ENCODE measurements around the gene PTPRN2.

The PTPRN2 gene

DNA sequence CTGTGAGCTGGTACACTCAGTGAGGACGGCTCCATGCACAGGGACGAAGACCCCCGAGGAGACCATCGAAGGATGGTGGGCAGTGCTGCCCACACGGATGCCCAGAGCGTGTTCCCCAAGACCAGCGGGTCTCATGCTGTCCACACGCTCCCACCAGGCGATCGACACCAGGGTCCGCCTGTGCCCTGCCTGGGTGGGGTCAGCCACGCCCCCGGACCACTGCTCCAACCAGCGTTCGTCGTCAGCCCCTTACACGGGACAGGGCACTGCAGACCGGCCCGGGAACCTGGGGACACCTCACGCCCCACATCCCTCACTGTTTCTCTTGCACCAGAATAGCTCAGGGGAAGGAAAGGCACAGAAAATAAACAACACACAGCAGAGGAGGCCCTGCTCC, 1027.4 kb downstream of the PTPRN2 start:
- TF ChIP-seq, protein P1, sequence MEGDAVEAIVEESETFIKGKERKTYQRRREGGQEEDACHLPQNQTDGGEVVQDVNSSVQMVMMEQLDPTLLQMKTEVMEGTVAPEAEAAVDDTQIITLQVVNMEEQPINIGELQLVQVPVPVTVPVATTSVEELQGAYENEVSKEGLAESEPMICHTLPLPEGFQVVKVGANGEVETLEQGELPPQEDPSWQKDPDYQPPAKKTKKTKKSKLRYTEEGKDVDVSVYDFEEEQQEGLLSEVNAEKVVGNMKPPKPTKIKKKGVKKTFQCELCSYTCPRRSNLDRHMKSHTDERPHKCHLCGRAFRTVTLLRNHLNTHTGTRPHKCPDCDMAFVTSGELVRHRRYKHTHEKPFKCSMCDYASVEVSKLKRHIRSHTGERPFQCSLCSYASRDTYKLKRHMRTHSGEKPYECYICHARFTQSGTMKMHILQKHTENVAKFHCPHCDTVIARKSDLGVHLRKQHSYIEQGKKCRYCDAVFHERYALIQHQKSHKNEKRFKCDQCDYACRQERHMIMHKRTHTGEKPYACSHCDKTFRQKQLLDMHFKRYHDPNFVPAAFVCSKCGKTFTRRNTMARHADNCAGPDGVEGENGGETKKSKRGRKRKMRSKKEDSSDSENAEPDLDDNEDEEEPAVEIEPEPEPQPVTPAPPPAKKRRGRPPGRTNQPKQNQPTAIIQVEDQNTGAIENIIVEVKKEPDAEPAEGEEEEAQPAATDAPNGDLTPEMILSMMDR (IDR thresholded peaks at IDR 0.05; ENCODE audit: extremely low read depth, insufficient read depth, missing control alignments) = no peak
- in situ Hi-C loops (cut with MboI; ENCODE audit: low pct_unique_long_range_greater_than_20kb, low sequenced_read_pairs, unreplicated experiment) = no loop called here
- no peak for DNase-seq (ENCODE audit: low spot score)

DNA sequence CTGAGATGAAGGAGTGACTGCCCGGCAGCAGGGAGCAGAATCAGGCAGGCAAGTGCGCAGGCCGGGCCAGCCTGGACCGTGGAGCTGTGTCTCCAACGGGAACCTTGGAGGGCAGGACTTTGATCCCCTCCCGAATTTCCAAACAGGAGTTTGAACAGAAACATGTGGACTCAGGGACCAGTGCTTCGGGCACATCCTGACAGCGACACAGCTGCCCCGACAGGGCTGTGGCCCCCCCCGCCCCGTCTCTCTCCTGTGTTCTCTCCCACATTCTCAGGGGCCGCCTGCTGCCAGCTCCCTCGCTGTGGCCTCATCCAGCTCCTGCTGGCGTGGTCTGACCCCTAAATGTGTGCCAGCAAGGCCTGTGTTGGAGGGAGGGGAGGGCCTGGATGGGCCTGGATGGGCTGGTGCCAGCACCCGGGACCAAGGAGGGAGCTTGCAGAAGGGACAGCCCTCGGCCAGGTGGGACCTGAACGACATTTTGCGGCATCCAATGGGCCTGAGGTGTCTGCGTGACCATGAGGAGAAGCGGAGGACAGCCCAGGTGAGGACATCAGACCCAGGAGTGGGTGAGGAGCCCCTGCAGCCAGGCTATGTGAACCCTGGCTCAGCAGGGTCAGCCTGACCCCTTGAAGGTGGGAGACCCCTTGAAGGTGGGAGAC, 1027.9 kb downstream of the PTPRN2 start:
- TF ChIP-seq, protein P1 (IDR thresholded peaks at IDR 0.05; ENCODE audit: extremely low read depth, insufficient read depth, missing control alignments) = no peak
- in situ Hi-C loops (cut with MboI; ENCODE audit: low pct_unique_long_range_greater_than_20kb, low sequenced_read_pairs, unreplicated experiment) = no loop called here
- no peak for DNase-seq (ENCODE audit: low spot score)

DNA sequence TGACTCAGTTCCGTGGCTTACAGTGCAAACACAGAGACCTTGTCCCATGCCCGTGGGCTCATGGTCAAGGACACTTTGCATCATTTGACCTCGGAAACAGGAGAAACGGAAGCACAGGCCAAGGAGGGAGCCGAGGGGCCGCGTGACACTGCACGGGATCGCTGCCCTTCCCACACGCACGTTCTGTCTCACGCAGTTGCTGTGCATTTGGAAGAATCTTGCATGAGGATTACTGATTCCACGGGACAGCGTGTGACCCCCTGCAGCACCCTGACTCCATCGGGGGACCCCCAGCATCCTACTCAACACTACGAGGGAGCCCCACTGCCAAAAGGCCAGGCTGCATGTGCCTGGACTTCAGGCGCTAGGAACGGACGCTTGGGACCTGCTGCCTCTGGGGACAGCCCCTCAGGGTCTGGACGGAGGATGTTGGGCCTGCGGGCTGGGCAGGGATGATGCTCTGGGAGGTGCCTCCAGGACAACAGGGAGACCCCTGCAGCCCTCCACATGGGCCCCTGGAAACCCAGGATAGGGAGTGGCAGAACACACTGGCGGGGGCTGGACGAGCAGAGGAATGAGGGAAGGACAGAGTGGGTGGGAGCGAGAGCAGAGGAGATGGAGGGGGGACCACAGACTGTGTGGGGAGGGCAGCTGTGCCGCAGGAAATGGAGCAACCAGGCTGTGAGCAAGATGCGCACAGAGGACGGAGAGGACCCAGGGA, 1028.6 kb downstream of the PTPRN2 start:
- TF ChIP-seq, protein P1 (IDR thresholded peaks at IDR 0.05; ENCODE audit: extremely low read depth, insufficient read depth, missing control alignments) = no peak
- in situ Hi-C loops (cut with MboI; ENCODE audit: low pct_unique_long_range_greater_than_20kb, low sequenced_read_pairs, unreplicated experiment) = no loop called here
- no peak for DNase-seq (ENCODE audit: low spot score)

DNA sequence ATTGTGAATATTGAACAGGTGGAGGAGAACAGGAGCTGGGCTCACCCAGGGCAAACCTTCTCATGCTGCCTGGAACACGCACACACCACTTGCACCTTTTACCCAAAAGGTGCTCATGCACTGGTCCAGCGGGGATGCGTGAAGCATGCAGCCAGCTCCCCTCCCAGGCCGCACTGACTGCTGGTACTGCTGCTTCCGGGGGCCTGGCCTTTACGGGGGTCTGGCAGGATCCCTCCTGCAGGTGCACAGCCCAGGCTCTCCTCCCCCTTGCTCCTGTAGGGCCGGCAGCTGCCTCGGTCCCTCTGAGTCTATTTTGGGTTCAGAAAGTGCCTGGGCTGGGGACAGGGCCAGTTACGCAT, 1029.1 kb downstream of the PTPRN2 start:
- TF ChIP-seq, protein P1 (IDR thresholded peaks at IDR 0.05; ENCODE audit: extremely low read depth, insufficient read depth, missing control alignments) = no peak
- DNase-seq (ENCODE audit: low spot score) = no peak
- in situ Hi-C loops (cut with MboI; ENCODE audit: low pct_unique_long_range_greater_than_20kb, low sequenced_read_pairs, unreplicated experiment) = no loop called here

DNA sequence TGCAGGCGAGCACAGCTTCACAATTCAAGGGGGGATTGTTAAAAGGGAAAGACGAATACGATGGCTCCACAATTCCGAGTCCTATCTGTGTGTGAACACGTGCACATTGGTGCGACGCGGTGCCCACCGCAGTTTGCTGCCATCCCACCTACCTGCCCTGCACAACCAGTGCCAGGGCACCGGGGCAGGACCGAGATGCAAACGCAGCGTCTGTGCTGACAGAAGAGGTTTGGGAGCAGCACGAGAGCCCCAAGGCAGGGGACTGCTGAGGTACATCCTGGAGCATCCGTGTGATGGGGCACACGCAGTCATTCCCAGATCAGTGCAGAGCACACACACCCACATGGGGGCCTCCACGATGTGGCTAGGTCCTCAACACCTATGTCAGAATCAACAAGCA, 1029.6 kb downstream of the PTPRN2 start:
- TF ChIP-seq, protein P1 (IDR thresholded peaks at IDR 0.05; ENCODE audit: extremely low read depth, insufficient read depth, missing control alignments) = no peak
- DNase-seq (ENCODE audit: low spot score) = no peak
- in situ Hi-C loops (cut with MboI; ENCODE audit: low pct_unique_long_range_greater_than_20kb, low sequenced_read_pairs, unreplicated experiment) = no loop called here

DNA sequence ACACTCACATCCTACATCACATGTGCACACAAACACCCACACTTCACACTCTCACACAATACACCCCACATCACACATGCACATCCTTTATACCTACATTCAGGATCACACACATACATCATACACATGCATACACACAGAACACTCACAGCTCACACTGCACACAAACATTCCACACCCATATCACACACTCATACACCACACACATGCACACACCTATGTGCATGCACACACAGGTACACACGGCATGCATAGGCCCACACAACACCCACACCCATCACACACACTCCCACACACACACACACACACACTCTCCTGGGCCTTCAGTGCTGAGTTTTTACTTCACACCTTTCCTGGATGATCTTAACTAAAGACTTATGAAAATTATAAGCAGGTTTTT, 1030.4 kb downstream of the PTPRN2 start:
- in situ Hi-C loops (cut with MboI; ENCODE audit: low pct_unique_long_range_greater_than_20kb, low sequenced_read_pairs, unreplicated experiment) = no loop called here
- TF ChIP-seq, protein P1 (IDR thresholded peaks at IDR 0.05; ENCODE audit: extremely low read depth, insufficient read depth, missing control alignments) = no peak
- DNase-seq (ENCODE audit: low spot score) = no peak
